ENCODE data around the gene CSRNP2.
A peak's percentile ranks its signal among the peaks of the same experiment; 100 is the strongest.
"Not testable (repeated sequence)": the region's sequence is repeated elsewhere in the genome, so short reads cannot be mapped to it uniquely, and the experiment has no call there.

CSRNP2 gene, protein sequence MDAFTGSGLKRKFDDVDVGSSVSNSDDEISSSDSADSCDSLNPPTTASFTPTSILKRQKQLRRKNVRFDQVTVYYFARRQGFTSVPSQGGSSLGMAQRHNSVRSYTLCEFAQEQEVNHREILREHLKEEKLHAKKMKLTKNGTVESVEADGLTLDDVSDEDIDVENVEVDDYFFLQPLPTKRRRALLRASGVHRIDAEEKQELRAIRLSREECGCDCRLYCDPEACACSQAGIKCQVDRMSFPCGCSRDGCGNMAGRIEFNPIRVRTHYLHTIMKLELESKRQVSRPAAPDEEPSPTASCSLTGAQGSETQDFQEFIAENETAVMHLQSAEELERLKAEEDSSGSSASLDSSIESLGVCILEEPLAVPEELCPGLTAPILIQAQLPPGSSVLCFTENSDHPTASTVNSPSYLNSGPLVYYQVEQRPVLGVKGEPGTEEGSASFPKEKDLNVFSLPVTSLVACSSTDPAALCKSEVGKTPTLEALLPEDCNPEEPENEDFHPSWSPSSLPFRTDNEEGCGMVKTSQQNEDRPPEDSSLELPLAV

DNA sequence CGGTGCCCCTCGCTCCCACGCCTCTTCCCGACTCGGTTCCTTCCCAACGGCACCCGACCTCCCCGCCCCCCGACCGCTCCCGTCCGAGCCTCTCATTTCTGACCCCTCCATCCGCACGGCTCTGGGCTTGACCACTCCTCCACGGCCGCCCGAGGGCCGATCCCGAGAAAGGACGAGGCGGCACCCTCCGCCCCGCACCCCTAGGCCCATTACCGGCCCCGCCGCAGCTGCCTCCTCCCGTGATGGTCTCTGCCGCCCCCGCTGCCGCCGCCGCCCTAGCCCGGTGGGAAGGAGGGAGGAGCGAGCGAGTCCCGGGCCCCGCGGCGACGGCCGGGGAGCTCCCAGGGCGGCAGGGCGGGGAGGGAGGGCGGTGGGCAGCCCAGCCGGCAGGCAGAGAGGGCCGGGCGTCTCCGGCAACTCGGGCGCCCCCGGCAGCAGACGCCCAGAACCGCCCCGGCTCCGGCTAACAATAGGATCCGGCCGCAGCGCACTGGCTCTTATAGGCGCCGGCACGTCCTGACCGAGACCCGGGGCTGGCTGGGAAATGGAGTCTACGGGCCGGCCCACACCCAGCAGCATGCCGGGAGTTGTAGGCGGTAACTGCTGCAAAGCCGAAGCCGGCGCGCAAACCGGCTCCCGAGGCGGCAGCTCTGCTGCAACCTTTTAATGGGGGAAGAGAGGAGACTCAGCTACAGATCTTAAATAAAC lies at the start of gene CSRNP2:
Gene CSRNP2, minus strand, starts transcription at position 471 of the 708 bp plus-strand sequence. CDS start 7,035 bp downstream, outside the sequence.
- peak; percentile 89 for DNase-seq

DNA sequence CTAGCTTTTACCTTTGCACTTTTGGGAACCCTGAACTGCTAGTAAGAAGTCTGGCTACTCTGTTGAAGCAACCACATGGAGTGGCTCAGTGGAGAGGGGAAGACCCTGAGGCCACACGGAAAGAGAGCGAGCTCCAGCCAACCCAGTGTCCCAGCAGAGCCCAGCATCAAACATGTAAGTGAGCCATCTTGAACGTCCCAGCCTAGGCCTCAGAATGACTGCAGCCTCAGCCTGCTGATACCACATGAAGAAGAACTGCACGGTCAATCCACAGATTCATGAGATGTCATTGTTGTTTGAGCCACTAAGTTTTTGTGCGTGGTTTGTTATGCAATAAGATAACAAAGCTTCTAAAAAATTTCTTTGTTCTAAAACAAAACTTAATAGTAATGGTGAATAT lies 49.3 kb upstream of the CSRNP2 start:
- no peak for DNase-seq

DNA sequence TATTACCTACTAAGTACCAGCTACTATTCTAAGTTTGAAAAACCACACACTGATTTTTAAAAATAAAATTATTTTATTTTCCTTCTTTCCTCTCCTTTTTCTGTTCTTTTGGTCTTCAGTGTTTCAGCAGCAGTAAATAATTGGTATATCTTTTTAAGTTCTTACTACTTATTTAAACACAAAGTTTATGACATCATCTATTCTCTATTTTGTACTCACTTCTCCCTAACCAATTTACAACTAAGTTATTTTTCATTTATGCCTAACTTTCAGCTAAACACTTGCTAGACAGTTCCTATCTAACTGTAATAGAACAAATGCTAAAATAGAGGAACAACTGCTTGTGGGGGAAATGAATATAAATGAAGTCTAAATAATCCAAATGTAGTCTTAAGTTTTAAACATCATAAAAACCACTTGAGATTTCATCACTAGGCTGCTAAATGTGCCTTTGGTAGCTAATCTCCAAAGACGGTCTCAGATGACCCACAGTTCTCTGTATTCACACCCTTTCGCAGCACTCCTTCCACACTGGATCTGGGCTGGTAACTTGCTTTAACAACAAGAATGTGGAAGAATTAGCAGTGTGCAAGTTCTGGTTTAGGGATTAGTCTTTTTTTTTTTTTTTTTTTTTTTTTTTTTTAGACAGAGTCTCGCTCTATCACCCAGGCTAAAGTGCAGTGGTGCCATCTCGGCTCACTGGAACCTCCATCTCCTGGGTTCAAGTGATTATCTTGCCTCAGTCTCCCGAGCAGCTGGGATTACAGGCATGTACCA lies 48.5 kb upstream of the CSRNP2 start:
- DNase-seq, result no peak

DNA sequence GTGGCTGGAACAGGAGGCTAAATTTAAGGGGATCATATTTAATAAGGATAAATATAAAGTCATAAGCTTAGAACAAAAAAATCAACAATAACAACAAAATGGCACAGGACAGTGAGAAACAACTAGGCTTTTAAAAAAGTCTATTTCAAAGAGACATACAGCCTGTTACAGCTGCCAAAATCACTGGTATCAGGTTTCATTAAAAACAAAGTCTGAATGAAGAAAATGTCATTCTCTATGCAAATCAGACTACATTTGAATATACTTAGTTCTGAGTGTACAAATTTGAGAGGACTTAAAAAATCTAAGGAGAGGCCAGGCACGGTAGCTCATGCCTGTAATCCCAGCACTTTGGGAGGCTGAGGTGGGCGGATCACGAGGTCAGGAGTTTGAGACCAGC lies 45.5 kb upstream of the CSRNP2 start:
- DNase-seq, result no peak

DNA sequence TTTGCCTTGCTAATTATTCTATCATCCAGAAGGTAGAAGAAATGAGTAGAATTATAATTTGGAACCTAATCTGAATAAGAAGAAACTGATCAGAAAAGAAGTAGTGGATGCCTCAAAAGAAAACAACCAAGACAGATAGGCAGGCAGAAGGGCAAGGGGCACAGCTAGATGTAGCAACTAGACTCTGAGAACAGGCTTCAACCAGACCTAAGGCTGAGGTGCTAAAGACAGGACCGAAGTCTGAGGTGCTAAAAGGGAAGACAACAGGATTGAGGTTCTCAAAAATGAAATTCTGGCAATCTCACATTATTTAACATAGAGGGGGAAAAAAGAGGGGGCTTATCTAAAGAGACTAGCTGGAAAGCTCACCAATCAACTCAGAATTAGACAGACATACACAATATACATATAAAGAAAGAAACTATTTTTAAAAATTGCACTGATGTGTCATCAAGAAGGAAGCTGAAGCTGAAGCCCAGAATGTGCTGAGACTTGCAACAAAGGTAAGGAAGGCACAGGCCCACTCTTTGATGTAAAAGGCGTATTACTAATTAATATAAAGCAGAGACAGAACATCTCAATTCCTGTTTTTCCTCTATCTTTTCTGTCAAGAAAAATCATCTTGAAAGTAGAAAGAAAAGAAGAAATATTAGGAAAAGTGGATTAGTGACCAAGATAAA lies 43.8 kb upstream of the CSRNP2 start:
- DNase-seq, result no peak

DNA sequence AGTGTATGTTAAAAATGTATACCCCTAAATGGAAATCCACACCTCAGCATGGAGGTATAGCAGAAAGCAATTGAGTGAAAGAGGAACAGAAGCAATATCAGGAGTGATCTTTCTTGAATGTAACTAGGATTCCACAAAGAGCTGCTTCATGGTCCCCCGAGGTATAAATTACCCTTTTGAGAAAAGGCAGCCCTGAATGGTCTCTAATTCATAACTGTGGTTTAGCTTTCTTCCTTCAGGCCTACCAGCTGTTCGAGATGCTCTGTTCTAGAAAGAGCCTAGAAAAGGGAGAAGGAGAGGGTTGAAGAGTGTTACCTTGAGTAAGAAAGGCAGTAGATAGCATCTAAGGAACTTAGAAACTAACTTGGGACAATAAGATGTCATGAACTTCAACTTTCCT lies 42.9 kb upstream of the CSRNP2 start:
- no peak for DNase-seq

DNA sequence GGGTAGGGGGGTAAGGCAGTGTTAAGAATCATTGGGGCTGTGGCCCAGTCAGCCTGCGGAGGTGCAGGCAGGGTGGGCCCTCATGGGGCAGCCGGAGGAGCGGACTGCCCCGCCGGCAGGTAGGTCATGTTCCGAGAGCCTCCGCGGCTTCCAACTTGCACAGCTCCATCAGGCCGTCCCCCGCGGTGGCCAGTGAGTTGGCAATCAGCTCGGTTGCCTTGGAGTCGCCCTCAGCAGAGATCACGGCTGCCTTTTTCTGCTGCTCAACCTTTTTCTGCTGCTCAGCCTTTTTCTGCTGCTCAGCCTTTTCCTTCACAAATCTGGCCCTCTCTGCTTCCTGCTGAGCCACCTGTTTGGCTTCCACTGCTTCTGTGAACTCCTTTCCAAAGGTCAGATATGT lies 41.1 kb upstream of the CSRNP2 start:
- no peak for DNase-seq

DNA sequence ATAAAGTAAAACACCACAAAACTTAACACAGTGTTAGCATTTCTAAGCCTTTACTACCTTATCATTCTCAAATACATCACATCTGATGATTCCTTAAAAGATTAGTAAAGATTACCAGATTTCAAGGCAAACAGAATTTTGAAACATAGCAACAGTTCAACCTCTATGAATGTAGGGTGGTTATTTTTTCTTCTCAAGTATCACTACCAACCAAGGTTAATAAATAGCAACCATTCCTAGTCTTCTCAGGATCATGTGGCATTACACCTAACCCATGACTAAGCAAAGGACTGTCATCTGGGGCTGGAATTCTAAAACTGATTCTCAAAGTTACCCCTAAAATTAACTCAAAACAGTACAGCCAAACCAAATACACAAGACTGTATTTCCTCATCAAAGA lies 39.4 kb upstream of the CSRNP2 start:
- no peak for DNase-seq

DNA sequence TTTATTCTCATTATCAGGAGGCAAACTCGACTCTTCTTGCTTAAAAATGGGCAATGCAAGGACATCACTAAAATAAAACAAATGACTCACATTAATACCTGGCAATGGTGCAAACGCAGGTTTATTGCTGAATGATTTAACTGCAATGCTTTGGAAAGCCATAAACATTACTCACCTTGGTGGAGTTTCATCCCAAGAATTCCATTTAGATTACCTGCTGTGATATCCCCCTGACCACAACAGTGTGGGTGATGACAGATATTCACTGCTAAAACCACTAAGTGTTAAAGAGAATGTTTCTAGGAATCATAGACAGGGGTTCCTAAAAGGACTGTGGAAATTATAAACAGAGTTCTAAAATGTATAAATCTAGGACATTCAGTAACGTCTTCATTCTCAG lies 35.3 kb upstream of the CSRNP2 start:
- no peak for DNase-seq

DNA sequence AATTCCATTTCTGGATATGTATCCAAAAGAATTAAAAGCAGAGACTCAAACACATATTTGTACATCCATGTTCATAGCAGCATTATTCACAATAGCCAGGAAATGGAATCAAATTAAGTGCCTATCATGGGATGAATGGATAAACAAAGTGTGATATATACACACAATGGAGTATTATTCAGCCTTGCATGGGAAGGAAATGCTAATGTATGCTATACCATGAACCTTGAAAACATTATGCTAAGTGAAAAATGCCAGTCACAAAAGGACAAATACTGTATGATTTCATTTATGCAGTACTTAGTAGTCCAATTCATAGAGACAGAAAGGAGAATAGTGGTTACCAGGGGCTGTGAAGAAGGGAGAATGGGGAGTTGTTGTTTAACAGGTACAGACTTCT lies 32.1 kb upstream of the CSRNP2 start:
- no peak for DNase-seq

DNA sequence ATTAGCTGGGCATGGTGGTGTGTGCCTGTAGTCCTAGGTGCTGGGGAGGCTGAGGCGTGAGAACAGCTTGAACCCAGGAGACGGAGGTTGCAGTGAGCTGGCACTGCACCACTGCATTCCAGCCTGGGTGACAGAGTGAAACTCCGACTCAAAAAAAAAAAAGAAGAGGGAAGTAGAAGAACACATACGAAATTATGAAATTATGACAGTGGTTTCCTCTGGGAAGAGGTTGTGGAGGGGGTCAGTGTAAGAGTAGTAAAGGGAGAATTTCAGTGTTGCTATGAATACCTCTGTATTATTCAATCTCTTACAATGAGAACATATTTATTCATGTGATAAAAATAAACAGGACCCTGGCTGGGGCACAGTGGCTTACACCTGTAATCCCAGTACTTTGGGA lies 24.7 kb upstream of the CSRNP2 start:
- no peak for DNase-seq

DNA sequence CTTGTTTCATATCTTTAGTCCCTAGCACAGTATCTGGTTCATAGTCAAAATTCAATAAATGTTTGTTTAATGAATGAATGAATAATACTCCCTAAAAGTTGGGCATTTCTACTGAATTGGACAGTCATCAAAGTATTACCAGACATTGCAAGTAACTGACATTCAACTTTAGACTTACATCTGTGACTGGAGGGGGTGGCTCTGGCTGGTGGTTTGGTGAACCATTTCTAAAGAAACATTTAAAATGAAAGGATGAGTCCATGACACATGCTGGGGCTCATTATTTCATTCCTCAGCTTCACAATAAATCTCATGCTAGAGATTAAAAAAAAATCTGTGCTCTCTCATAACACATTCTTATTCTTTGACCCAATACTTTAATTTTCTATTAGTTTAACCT lies 20.6 kb upstream of the CSRNP2 start:
- no peak for DNase-seq

DNA sequence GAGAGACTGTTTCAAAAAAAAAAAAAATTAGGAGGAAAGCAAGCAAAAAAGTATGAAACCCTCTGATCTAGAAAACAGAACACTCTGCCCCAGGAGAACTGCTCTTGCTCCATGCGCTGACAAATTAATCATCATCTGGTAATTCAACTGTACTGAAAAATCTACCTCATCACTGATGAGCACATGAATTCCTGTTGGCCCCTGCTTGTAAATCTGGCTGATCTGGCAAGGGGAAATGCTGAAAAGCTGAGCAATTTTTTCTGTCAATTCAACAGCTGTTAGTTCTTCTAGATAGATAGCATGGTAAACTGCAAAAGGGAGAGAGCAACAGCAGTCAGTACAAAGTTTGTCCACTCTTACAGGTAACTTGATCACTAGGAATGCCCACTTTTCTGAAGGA lies 15.2 kb upstream of the CSRNP2 start:
- DNase-seq, result no peak

DNA sequence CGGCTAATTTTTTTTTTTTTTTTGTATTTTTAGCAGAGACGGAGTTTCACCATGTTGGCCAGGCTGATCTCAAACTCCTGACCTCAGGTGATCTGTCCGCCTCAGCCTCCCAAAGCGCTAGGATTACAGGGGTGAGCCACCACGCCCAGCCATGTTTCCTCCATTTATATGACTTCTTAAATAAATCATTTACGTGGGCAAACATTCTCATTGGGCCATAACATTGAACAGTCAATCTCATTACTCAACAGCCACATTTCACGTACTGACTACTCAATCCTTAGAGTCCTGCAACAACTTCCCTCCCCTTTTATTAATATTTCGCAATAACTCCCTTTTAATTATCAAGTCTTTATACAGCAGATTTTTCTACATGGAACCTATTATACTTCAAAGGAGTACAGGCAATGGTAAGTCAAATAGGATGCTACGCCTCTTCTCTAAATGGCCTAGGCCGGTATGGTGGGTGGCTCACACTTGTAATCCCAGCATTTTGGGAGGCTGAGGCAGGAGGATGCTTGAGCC lies 7.4 kb upstream of the CSRNP2 start:
- DNase-seq, result no peak

DNA sequence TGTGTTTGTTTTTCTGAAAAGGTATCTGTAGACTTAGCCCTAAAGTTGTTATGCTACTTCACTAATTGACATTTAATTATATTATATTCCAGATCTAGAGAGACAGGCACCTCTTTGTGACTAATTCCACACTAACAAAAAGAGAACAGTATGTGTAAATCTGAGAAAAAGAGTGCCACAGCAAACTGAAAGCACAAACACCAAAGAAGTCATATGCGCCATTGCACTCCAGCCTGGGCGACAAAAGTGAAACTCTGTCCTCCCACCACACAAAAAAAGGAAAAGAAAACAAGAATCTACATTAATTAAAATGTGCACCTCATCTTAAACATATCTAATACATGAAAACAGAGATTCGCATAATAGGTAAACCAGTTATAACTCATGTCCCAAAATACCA lies 4.4 kb upstream of the CSRNP2 start:
- no peak for DNase-seq

DNA sequence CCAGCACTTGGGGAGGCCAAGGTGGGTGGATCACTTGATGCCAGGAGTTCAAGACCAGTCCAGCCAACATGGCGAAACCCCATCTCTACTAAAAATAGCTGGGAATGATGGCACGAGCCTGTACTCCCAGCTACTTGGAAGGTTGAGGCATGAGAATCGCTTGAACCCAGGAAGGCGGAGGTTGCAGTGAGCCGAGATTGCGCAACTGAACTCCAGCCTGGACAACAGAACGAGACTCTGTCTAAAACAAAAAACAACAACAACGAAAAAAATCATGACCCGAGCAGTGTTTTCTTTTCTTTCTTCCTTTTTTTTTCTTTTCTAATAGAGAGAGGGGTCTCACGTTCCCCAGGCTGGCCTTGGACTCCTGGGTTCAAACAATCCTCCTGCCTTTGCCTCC lies 3.5 kb upstream of the CSRNP2 start:
- no peak for DNase-seq

DNA sequence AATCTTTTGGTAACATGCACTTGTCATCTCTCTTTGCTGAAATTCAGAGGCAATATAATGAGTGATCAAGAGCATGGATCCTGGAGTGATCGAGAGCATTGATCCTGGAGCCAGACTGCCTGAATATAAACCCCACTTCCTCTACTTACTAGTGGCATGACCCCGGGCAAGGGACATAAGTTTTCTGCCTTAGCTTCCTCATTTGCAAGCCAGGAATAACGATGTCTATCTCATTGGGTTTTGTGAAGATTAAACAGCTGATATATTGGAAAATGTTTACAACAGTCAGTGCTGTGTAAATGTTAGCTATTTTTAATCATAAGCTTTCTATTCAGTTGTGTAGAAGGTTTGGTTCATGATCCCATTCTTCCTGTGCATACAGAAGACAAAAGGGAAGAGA lies 2.4 kb upstream of the CSRNP2 start:
- no peak for DNase-seq

DNA sequence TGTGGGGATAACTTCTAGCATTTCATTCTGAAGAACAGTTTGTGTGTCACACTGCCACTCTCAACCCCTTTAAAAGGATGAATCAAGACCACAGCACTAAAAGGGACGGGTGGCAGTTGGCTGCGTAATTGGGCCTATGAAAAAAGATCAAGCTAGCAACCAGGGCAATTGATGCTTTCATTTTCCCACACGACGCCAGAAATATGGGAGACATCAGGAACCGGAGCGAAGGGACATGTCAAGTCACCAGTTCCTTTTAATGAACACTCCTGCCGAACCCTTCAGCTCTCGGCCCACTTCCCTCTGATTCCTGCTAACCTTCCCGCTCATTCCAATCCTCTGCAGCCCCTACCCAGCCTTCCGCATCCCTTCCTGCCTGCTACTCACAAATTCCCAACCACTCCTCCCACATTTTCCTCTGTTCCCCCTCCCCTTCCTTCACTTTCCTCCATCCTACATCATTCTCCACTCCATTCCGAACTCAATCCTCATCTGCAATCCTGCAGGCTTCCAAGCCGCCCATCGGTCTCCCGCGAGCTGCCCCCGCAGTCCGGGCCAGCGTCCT lies 753 bp downstream of the CSRNP2 start:
- DNase-seq, result no peak

DNA sequence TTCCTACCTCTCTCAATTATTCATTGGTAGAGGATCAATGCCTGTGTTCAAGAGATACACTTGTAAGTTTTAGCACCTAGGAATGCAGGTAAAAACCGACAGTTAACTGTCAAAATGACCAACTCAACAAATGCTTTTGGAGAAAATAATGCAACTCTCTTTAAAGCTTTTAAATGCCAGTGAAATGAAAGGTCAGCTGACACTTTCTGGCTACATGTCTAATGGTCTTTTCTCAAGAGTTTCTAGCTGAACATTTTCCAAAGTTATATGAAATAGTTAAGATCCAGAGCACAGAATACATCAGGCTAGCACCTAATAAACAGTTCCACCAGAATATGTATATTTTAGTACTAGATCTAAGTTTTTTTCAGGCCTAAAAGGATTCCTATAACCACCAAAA lies 2.0 kb downstream of the CSRNP2 start:
- DNase-seq, result no peak

DNA sequence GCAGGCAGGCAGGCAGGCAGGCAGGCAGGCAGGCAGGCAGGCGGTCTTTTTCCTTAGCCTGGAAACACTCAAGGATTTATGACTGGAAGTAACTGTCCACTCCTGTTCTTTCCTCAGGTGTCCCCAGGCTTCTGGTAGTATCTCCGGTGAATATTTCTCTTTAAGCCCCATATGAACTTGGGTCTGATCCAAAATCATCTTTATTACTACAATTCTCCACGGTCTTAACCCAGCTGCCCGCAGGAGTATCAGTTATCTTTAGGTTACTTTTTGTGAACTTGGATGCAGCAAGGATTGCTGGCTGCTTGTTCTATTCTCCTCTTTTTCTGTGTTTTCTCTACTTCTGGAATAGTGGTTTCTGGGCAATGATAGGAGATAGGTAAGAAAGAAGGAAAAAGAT lies 3.3 kb downstream of the CSRNP2 start:
- no peak for DNase-seq

DNA sequence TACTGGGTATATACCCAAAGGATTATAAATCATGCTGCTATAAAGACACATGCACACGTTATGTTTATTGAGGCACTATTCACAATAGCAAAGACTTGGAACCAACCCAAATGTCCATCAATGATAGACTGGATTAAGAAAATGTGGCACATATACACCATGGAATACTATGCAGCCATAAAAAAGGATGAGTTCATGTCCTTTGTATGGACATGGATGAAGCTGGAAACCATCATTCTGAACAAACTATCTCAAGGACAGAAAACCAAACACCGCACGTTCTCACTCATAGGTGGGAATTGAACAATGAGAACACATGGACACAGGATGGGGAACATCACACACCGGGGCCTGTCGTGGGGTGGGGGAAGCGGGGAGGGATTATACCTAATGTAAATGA lies 4.5 kb downstream of the CSRNP2 start:
- not testable (repeated sequence) for DNase-seq

DNA sequence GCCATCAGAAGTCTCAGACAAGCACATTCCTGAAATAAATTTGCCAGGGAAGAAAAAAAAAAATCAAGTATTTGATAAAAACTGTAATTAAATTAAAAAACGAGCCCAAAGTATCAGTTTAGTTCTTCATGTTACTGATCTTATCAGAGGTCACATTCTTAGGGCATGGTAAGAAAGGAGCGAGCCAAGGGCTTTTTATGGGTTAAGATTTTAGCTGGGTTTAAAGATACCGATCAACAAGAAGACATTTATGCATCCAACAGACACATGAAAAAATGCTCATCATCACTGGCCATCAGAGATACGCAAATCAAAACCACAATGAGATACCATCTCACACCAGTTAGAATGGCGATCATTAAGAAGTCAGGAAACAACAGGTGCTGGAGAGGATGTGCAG lies 5.0 kb downstream of the CSRNP2 start:
- DNase-seq, result not testable (repeated sequence)

Measured in NK-92 treated with Interleukin-12 subunit alpha and Interleukin-12 subunit beta, amount 100 ng/mL, for 24 hours (cell line).